ENCODE measurements around the gene REN. TPM values are rescaled to one million over a fixed set of nuclear protein-coding genes. Genes with fewer than 3 reads are reported as not detected.
A peak's percentile ranks its signal among the peaks of the same experiment; 100 is the strongest.

The REN gene
- total and polyA plus RNA-seq, 9 of the 15 experiments (the other 6 are each of a cell fraction or from before 2014, with no cell fraction given): 1.7 to 9.9 (median 3.1) TPM

DNA sequence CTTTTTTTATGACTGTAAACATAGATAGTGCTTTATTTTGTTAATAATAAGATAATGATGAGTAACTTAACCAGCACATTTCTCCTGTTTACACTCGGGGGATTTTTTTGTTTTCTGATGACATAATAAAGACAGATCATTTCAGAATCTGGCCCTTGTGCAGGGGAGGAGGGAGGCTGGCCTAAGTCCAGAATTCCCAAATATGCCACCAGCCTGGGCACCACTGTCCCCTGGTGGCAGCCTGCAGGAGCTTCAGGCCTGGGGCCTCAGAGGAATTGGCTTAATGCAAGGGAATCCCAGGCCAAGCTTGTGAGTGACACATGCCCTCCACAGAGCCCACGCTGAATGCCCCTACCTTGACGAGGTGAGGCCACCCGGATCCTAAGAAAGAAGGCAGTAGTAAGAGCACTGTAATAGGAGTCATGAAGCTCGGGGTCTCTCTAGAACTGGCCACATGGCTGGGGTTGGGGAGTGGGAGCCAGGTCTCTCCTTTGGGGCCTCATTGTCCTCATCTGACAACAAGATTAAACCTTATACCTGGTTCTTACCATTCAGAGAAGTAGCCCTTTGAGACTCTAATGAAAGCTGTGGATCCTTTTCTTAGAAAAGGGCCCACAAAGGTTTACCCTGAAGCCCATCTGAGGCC, 38.4 kb downstream of the REN start (continued):
- no peak for TF ChIP-seq MNT (conservative IDR thresholded peaks at IDR 0.05)
- TF ChIP-seq USF1 (CRISPR knock-in tag; IDR thresholded peaks at IDR 0.05): no peak
- TF ChIP-seq, protein P1, sequence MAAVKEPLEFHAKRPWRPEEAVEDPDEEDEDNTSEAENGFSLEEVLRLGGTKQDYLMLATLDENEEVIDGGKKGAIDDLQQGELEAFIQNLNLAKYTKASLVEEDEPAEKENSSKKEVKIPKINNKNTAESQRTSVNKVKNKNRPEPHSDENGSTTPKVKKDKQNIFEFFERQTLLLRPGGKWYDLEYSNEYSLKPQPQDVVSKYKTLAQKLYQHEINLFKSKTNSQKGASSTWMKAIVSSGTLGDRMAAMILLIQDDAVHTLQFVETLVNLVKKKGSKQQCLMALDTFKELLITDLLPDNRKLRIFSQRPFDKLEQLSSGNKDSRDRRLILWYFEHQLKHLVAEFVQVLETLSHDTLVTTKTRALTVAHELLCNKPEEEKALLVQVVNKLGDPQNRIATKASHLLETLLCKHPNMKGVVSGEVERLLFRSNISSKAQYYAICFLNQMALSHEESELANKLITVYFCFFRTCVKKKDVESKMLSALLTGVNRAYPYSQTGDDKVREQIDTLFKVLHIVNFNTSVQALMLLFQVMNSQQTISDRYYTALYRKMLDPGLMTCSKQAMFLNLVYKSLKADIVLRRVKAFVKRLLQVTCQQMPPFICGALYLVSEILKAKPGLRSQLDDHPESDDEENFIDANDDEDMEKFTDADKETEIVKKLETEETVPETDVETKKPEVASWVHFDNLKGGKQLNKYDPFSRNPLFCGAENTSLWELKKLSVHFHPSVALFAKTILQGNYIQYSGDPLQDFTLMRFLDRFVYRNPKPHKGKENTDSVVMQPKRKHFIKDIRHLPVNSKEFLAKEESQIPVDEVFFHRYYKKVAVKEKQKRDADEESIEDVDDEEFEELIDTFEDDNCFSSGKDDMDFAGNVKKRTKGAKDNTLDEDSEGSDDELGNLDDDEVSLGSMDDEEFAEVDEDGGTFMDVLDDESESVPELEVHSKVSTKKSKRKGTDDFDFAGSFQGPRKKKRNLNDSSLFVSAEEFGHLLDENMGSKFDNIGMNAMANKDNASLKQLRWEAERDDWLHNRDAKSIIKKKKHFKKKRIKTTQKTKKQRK (IDR thresholded peaks at IDR 0.05; ENCODE audit: borderline replicate concordance, low read depth, low read length): no peak
- peak; percentile 69; the same call in 1 of the 2 replicates for TF ChIP-seq SMC3 (conservative IDR thresholded peaks at IDR 0.05; ENCODE audit: insufficient read depth, low read depth, low read length)
- 0 out of 2 replicates have a peak, but pooled peaks have one; percentile 34 for TF ChIP-seq PKNOX1 (IDR thresholded peaks at IDR 0.05)
- TF ChIP-seq ATF1 (CRISPR knock-in tag; IDR thresholded peaks at IDR 0.05): no peak
- no peak for TF ChIP-seq ATF1 (tag; IDR thresholded peaks at IDR 0.05)
- TF ChIP-seq CBX1 (IDR thresholded peaks at IDR 0.05; ENCODE audit: low read depth): no peak
- TF ChIP-seq CHD1 (IDR thresholded peaks at IDR 0.05; ENCODE audit: low read length): no peak
- TF ChIP-seq NFIC (IDR thresholded peaks at IDR 0.05): peak; percentile 90
- TF ChIP-seq FOXA1 (IDR thresholded peaks at IDR 0.05; ENCODE audit: borderline replicate concordance): no peak
- TF ChIP-seq BHLHE40 (IDR thresholded peaks at IDR 0.05; ENCODE audit: low read length): peak; percentile 35; the same call in 1 of the 2 replicates

Measured in K562 (cell line).